ENCODE data around the gene ABCA2. TPM values are rescaled to one million over a fixed set of nuclear protein-coding genes. Genes with fewer than 3 reads are reported as not detected.

ABCA2 gene
- total RNA-seq, 1 experiment from 2014 or later = 114 TPM

DNA sequence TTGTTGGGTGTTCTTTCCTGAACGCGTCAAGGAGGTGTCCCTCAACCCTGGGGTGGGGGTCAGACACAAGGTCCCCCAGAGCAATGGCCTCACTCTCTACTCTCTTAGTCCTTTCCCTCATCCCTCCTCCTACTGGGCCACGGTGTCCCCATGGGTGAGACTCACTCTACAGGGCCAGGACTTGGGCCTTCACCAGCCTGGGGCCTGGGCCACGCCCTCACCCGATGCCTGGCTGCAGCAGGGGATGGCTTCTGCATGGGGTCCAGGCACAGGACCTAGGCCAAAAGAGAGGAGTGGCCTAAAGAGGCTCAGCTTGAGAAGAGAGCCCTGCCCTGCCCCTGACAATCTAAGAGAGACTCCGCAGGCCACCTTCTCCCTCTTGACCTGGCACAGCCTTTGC lies 70.1 kb downstream of the ABCA2 start:
- ChIA-PET POLR2A (no interaction called here), CTCF (no interaction called here), RAD21 (ENCODE audit: low non-redundant PET in 1 of 2, low total read pairs in 2 of 2, uncharacterized antibody in 2 of 2, unreplicated experiment in 2 of 2) (no interaction called here)
- Histone ChIP-seq H3K4me2 (ENCODE audit: low read length) (no peak overlapping the region), H3K36me3 (ENCODE audit: control insufficient read depth in 1 of 2, insufficient read depth in 2 of 2, low read length in 2 of 2) (no peaks in the 10 kb centered on the region), H3K79me2 (ENCODE audit: insufficient read depth, low read length) (no peaks in the 10 kb centered on the region), H2AFZ (ENCODE audit: low read depth, low read length, poor library complexity, severe bottlenecking) (no peak overlapping the region), H3K9me3 (ENCODE audit: control insufficient read depth in 1 of 2, insufficient read depth in 1 of 2, low read depth in 1 of 2, low read length in 2 of 2) (no peaks in the 10 kb centered on the region), H3K27ac (ENCODE audit: low read depth, low read length) (no peak overlapping the region), H3K9me2 (ENCODE audit: insufficient read depth) (no peaks in the 10 kb centered on the region), H3K4me1 (ENCODE audit: control insufficient read depth in 1 of 2, insufficient read depth in 2 of 2, low read length in 2 of 2) (no peaks in the 10 kb centered on the region), H4K20me1 (ENCODE audit: insufficient read depth) (no peaks in the 10 kb centered on the region), H3K27me3 (ENCODE audit: insufficient read depth, low read length) (no peaks in the 10 kb centered on the region), H3K9ac (ENCODE audit: low read length) (no peak overlapping the region), H3K4me3 (replicated peaks in 1 of 2; ENCODE audit: low read depth in 1 of 2, low read length in 2 of 2) (no peak overlapping the region)
- TF ChIP-seq, protein P1, sequence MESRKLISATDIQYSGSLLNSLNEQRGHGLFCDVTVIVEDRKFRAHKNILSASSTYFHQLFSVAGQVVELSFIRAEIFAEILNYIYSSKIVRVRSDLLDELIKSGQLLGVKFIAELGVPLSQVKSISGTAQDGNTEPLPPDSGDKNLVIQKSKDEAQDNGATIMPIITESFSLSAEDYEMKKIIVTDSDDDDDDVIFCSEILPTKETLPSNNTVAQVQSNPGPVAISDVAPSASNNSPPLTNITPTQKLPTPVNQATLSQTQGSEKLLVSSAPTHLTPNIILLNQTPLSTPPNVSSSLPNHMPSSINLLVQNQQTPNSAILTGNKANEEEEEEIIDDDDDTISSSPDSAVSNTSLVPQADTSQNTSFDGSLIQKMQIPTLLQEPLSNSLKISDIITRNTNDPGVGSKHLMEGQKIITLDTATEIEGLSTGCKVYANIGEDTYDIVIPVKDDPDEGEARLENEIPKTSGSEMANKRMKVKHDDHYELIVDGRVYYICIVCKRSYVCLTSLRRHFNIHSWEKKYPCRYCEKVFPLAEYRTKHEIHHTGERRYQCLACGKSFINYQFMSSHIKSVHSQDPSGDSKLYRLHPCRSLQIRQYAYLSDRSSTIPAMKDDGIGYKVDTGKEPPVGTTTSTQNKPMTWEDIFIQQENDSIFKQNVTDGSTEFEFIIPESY (IDR thresholded peaks at IDR 0.05; ENCODE audit: extremely low read depth, insufficient replicate concordance, low read length) = no peak
- TF ChIP-seq ZFX (IDR thresholded peaks at IDR 0.05) (no peak), CBX3 (IDR thresholded peaks at IDR 0.05; ENCODE audit: low read depth) (no peak), JUND (IDR thresholded peaks at IDR 0.05) (no peak), TCF7L2 (IDR thresholded peaks at IDR 0.05; ENCODE audit: borderline replicate concordance, extremely low read depth, insufficient read depth, insufficient read length) (no peak), SIN3A (IDR thresholded peaks at IDR 0.05; ENCODE audit: low read depth) (no peak), ZNF274 (IDR thresholded peaks at IDR 0.05; ENCODE audit: low read depth, low read length) (no peak), SRF (IDR thresholded peaks at IDR 0.05; ENCODE audit: low read depth) (no peak), POLR2AphosphoS5 (IDR thresholded peaks at IDR 0.05; ENCODE audit: low read depth, low read length) (no peak), EZH2 (IDR thresholded peaks at IDR 0.05) (no peak), FOSL1 (IDR thresholded peaks at IDR 0.05; ENCODE audit: low read depth) (no peak), ELF1 (IDR thresholded peaks at IDR 0.05; ENCODE audit: borderline replicate concordance, low read depth) (no peak), YY1 (IDR thresholded peaks at IDR 0.05; ENCODE audit: extremely low read depth, insufficient replicate concordance, low read depth, low read length) (no peak)
- TF ChIP-seq, protein P2, sequence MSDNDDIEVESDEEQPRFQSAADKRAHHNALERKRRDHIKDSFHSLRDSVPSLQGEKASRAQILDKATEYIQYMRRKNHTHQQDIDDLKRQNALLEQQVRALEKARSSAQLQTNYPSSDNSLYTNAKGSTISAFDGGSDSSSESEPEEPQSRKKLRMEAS (IDR thresholded peaks at IDR 0.05) = no peak
- TF ChIP-seq, protein P3, sequence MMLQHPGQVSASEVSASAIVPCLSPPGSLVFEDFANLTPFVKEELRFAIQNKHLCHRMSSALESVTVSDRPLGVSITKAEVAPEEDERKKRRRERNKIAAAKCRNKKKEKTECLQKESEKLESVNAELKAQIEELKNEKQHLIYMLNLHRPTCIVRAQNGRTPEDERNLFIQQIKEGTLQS (IDR thresholded peaks at IDR 0.05) = no peak
- TF ChIP-seq, protein P4, sequence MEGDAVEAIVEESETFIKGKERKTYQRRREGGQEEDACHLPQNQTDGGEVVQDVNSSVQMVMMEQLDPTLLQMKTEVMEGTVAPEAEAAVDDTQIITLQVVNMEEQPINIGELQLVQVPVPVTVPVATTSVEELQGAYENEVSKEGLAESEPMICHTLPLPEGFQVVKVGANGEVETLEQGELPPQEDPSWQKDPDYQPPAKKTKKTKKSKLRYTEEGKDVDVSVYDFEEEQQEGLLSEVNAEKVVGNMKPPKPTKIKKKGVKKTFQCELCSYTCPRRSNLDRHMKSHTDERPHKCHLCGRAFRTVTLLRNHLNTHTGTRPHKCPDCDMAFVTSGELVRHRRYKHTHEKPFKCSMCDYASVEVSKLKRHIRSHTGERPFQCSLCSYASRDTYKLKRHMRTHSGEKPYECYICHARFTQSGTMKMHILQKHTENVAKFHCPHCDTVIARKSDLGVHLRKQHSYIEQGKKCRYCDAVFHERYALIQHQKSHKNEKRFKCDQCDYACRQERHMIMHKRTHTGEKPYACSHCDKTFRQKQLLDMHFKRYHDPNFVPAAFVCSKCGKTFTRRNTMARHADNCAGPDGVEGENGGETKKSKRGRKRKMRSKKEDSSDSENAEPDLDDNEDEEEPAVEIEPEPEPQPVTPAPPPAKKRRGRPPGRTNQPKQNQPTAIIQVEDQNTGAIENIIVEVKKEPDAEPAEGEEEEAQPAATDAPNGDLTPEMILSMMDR (IDR thresholded peaks at IDR 0.05 in 2 of 3, conservative IDR thresholded peaks at IDR 0.05 in 1 of 3; ENCODE audit: borderline replicate concordance in 1 of 3, insufficient read depth in 1 of 3, low read depth in 2 of 3, low read length in 2 of 3) = no peak
- TF ChIP-seq, protein P5, sequence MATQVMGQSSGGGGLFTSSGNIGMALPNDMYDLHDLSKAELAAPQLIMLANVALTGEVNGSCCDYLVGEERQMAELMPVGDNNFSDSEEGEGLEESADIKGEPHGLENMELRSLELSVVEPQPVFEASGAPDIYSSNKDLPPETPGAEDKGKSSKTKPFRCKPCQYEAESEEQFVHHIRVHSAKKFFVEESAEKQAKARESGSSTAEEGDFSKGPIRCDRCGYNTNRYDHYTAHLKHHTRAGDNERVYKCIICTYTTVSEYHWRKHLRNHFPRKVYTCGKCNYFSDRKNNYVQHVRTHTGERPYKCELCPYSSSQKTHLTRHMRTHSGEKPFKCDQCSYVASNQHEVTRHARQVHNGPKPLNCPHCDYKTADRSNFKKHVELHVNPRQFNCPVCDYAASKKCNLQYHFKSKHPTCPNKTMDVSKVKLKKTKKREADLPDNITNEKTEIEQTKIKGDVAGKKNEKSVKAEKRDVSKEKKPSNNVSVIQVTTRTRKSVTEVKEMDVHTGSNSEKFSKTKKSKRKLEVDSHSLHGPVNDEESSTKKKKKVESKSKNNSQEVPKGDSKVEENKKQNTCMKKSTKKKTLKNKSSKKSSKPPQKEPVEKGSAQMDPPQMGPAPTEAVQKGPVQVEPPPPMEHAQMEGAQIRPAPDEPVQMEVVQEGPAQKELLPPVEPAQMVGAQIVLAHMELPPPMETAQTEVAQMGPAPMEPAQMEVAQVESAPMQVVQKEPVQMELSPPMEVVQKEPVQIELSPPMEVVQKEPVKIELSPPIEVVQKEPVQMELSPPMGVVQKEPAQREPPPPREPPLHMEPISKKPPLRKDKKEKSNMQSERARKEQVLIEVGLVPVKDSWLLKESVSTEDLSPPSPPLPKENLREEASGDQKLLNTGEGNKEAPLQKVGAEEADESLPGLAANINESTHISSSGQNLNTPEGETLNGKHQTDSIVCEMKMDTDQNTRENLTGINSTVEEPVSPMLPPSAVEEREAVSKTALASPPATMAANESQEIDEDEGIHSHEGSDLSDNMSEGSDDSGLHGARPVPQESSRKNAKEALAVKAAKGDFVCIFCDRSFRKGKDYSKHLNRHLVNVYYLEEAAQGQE (IDR thresholded peaks at IDR 0.05; ENCODE audit: low read depth) = no peak
- no TSS peak for BruUV-seq (replicated peaks)
- intact Hi-C loops (cut with micrococcal nuclease) = no loop called here
- ATAC-seq (no peak), DNase-seq (ENCODE audit: low read depth, low spot score) (no peak)

Data from HCT116 (cell line).